ENCODE measurements around the gene SLC22A2. TPM values are rescaled to one million over a fixed set of nuclear protein-coding genes. Genes with fewer than 3 reads are reported as not detected.

Gene SLC22A2
- total and polyA plus RNA-seq, 9 of the 15 experiments (the other 6 are each of a cell fraction or from before 2014, with no cell fraction given), result not detected

DNA sequence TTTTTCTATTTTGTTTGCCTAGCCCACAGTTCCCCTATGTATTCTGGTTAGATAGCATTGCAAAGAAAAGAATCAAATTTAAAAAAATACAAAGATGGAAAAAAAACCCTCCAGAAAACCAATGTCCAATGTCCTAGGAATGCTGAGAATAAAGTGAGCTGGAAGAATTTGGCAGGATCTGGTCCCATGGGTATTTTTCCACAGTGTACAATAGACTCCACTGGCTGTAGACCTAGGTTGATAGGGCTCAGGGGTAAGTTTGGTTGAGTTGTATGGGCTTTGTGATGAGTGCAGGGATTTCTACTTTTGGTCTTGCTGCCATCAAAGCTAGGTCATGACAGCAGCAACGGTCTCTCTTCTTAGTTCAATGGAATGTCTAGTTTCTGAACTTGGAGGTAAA, 41.5 kb downstream of the SLC22A2 start:
- WGBS (ENCODE audit: insufficient coverage, low coverage, missing lambda C conversion rate), result 0% methylated on average over 1 of the region's 1 CpG
- Histone ChIP-seq H3K4me3 (no peak overlapping the region), H3K4me1 (replicated peaks in 1 of 2; ENCODE audit: control insufficient read depth in 2 of 2, insufficient read depth in 2 of 2, low read length in 2 of 2) (no peaks in the 10 kb centered on the region), H2AFZ (ENCODE audit: low read depth, low read length) (no peak overlapping the region), H3K9me3 (replicated peaks; ENCODE audit: control insufficient read depth, insufficient read depth, low read depth, low read length) (peaks cover 10% of the 10 kb centered on the region), H4K20me1 (replicated peaks; ENCODE audit: control insufficient read depth, insufficient read depth, low read length) (no peaks in the 10 kb centered on the region), H3K27ac (ENCODE audit: extremely low read depth, low read depth, low read length) (no peak overlapping the region), H3K79me2 (ENCODE audit: control insufficient read depth, insufficient read depth, low read length) (no peaks in the 10 kb centered on the region), H3K27me3 (ENCODE audit: control insufficient read depth in 2 of 2, insufficient read depth in 2 of 2, low read length in 2 of 2) (no peaks in the 10 kb centered on the region), H3K9me1 (ENCODE audit: control insufficient read depth, insufficient read depth, low read length) (no peaks in the 10 kb centered on the region), H3K36me3 (ENCODE audit: control insufficient read depth, insufficient read depth, low read length) (no peaks in the 10 kb centered on the region), H3K9ac (ENCODE audit: insufficient read depth in 1 of 2, low read depth in 2 of 2, low read length in 2 of 2) (no peak overlapping the region), H3K4me2 (ENCODE audit: insufficient read depth, low read length) (no peak overlapping the region)
- no peak for DNase-seq (ENCODE audit: extremely low read depth in 1 of 4, low spot score in 3 of 4)
- intact Hi-C loops (cut with micrococcal nuclease), result no loop called here
- ChIA-PET CTCF (ENCODE audit: low intra/inter-chr PET ratio) (no interaction called here), POLR2A (no interaction called here)
- FAIRE-seq, result no peak
- TF ChIP-seq ZNF644 (tag; IDR thresholded peaks at IDR 0.05; ENCODE audit: low read depth) (no peak), ZNF133 (CRISPR knock-in tag; IDR thresholded peaks at IDR 0.05) (no peak), MEF2A (IDR thresholded peaks at IDR 0.05; ENCODE audit: control insufficient read depth, low read depth, low read length) (no peak), JUND (IDR thresholded peaks at IDR 0.05; ENCODE audit: borderline replicate concordance, low read depth, low read length) (no peak), JUND (tag; IDR thresholded peaks at IDR 0.05; ENCODE audit: borderline replicate concordance, low read depth, low read length) (no peak)
- ATAC-seq, result no peak
- no TSS peak for BruUV-seq (replicated peaks)
- in situ Hi-C loops (cut with MboI), result no loop called here

DNA sequence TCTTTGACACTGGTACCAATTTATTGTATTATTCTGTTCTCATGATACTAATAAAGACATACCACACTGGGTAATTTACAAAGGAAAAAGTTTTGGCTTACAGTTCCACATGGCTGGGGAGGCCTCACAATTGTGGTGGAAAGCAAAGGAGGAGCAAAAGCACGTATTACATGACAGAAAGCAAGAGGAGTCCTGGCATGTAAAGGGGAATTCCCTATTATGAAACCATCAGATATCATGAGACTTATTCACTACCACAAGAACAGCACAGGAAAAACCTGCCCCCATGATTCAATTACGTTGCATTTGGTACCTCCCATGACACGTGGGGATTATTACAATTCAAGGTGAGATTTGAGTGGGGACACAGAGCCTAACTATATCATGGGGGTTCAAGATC, 43.4 kb downstream of the SLC22A2 start:
- no peak overlapping the region for H3K4me3 ChIP-seq
- no TSS peak for BruUV-seq (replicated peaks)
- WGBS (ENCODE audit: insufficient coverage, low coverage, missing lambda C conversion rate), result 3% methylated on average over 3 of the region's 3 CpGs
- H3K9me3 ChIP-seq (replicated peaks; ENCODE audit: control insufficient read depth, insufficient read depth, low read depth, low read length), result peaks cover 10% of the 10 kb centered on the region
- ATAC-seq, result no peak
- ChIA-PET POLR2A (no interaction called here), CTCF (ENCODE audit: low intra/inter-chr PET ratio) (no interaction called here)
- FAIRE-seq, result no peak
- intact Hi-C loops (cut with micrococcal nuclease), result no loop called here
- H3K27ac ChIP-seq (ENCODE audit: extremely low read depth, low read depth, low read length), result no peak overlapping the region
- H2AFZ ChIP-seq (ENCODE audit: low read depth, low read length), result no peak overlapping the region
- H3K79me2 ChIP-seq (ENCODE audit: control insufficient read depth, insufficient read depth, low read length), result no peaks in the 10 kb centered on the region
- H3K9ac ChIP-seq (ENCODE audit: insufficient read depth in 1 of 2, low read depth in 2 of 2, low read length in 2 of 2), result no peak overlapping the region
- H3K9me1 ChIP-seq (ENCODE audit: control insufficient read depth, insufficient read depth, low read length), result no peaks in the 10 kb centered on the region
- H3K27me3 ChIP-seq (ENCODE audit: control insufficient read depth in 2 of 2, insufficient read depth in 2 of 2, low read length in 2 of 2), result no peaks in the 10 kb centered on the region
- in situ Hi-C loops (cut with MboI), result no loop called here
- no peak for DNase-seq (ENCODE audit: extremely low read depth in 1 of 4, low spot score in 3 of 4)
- no peak overlapping the region for H3K4me2 ChIP-seq (ENCODE audit: insufficient read depth, low read length)
- no peaks in the 10 kb centered on the region for H4K20me1 ChIP-seq (replicated peaks; ENCODE audit: control insufficient read depth, insufficient read depth, low read length)
- H3K4me1 ChIP-seq (replicated peaks in 1 of 2; ENCODE audit: control insufficient read depth in 2 of 2, insufficient read depth in 2 of 2, low read length in 2 of 2), result no peaks in the 10 kb centered on the region
- H3K36me3 ChIP-seq (ENCODE audit: control insufficient read depth, insufficient read depth, low read length), result no peaks in the 10 kb centered on the region
- TF ChIP-seq ZBTB17 (CRISPR knock-in tag; IDR thresholded peaks at IDR 0.05) (no peak), NR2C2 (CRISPR knock-in tag; IDR thresholded peaks at IDR 0.05) (no peak), NR2C2 (tag; IDR thresholded peaks at IDR 0.05) (no peak), ZNF561 (CRISPR knock-in tag; conservative IDR thresholded peaks at IDR 0.05) (no peak), SNIP1 (IDR thresholded peaks at IDR 0.05; ENCODE audit: low read depth) (no peak), ZEB2 (IDR thresholded peaks at IDR 0.05) (no peak), ZNF384 (IDR thresholded peaks at IDR 0.05; ENCODE audit: low read depth, low read length) (no peak), CHD1 (IDR thresholded peaks at IDR 0.05; ENCODE audit: low read length) (no peak), ZNF507 (tag; conservative IDR thresholded peaks at IDR 0.05) (no peak), FOXM1 (IDR thresholded peaks at IDR 0.05; ENCODE audit: low read depth) (no peak), FOXM1 (CRISPR knock-in tag; IDR thresholded peaks at IDR 0.05; ENCODE audit: low read depth) (no peak), HCFC1 (IDR thresholded peaks at IDR 0.05; ENCODE audit: low read depth, low read length) (no peak), ZNF444 (CRISPR knock-in tag; IDR thresholded peaks at IDR 0.05) (no peak)
- TF ChIP-seq, protein P1, sequence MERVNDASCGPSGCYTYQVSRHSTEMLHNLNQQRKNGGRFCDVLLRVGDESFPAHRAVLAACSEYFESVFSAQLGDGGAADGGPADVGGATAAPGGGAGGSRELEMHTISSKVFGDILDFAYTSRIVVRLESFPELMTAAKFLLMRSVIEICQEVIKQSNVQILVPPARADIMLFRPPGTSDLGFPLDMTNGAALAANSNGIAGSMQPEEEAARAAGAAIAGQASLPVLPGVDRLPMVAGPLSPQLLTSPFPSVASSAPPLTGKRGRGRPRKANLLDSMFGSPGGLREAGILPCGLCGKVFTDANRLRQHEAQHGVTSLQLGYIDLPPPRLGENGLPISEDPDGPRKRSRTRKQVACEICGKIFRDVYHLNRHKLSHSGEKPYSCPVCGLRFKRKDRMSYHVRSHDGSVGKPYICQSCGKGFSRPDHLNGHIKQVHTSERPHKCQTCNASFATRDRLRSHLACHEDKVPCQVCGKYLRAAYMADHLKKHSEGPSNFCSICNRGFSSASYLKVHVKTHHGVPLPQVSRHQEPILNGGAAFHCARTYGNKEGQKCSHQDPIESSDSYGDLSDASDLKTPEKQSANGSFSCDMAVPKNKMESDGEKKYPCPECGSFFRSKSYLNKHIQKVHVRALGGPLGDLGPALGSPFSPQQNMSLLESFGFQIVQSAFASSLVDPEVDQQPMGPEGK (CRISPR knock-in tag; IDR thresholded peaks at IDR 0.05; ENCODE audit: borderline replicate concordance), result no peak

Measured in K562 (cell line).